ENCODE results near the gene MYO15A.

The MYO15A gene

DNA sequence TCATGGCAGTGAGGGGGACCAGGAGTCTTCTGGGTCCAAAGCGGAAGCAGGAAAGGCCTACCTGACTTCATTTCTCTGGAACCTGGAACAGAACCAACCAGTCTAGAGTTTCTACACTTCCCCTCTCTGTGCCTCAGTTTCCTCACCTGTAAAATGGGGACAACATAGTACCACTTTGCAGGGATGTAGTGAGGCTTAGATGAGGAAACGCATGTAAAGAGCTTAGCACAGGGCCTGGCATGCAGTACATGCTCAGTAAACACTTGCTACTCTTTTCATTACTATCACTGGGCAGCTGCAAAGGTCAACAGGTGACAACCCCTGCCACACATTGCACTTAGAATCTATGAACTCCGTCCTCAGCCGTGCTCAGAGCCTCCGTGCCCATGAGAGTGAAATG lies 24.2 kb downstream of the MYO15A start:
- no peak for DNase-seq

DNA sequence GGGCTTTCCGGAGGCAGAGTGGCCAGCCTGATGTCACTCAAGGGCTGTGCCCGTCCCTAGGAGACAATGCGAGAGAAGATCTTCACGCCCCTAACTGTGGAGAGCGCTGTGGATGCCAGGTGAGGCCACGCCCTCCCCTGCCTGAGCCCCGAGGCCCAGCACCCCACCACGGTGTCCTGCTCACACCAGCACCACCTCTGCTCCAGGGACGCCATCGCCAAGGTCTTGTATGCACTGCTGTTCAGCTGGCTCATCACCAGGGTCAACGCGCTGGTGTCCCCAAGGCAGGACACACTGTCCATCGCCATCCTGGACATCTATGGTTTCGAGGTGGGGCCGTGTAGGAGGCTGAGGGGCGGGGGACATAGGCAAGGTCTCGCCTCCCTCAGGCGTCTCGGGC lies 27.8 kb downstream of the MYO15A start:
- DNase-seq = no peak

GRCh38 chr17:18138065-18138749 lies 29.7 kb downstream of the MYO15A start:
- DNase-seq = no peak

- no peak for DNase-seq
These were observed 30.5 kb downstream of the MYO15A start for GRCh38 chr17:18139092-18139491.

DNA sequence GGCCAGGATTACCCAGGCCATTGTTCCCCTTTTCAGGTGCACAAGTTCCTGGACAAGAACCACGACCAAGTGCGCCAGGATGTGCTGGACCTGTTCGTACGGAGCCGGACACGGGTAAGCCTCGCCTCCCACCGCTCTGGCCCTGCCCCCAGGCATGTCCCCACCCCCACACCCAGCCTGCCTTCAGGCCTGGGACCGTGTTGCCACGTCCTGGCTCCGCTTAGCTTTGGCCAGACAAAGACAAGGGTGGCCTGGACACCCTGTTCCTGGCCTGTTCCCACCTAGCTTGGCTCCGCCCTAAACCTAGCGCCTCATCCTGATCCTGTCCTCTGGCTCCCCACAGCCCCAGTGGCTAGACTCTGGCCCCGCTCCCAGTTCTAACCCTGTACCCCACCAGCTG lies 30.9 kb downstream of the MYO15A start:
- no peak for DNase-seq

GRCh38 chr17:18139949-18140348 lies 31.4 kb downstream of the MYO15A start:
- DNase-seq = no peak

DNA sequence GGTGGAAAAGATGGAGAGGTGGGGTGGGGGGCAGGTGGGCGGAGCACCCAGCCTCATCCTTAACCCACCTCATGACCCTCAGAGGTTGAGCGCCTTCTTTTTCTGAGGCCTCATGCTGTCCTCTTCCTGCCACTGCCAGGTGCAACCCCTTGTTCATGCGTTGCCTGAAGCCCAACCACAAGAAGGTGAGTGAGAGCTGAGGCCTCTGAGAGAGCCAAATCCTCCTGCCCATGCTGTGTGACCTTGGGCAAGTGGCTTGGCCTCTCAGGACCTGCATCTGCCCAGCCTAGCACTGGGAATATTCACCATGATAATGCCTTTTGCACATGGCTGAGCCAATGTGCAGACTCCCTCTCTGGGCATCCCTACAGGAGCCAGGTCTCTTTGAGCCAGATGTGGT lies 32.1 kb downstream of the MYO15A start:
- DNase-seq = no peak

DNA sequence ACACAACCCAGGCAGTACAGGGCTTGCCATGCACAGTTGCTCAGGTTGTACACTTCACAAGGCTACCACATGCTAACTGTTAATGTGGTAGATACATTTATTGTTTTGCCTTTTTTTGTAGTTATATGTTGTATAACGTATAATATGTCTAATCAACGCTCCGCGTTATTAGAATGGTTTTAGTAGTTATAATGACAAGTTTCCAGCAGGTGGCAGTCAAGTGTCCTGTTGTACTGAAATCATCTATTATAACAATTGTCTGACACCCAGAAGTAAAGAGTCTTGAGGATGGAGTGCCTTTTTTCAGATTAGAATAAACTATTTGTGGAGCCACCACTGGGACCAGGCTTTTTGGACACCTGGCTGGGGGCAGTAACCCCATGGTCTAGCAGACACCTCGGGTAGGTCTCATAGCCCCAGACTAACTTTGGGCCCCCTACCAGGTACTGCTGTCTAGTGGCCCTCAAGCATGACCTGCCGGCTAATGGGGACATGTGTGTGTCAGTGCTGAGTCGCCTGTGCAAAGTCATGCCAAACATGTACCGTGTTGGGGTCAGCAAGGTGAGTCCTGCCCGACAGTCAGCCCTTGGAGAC lies 32.8 kb downstream of the MYO15A start:
- peak; percentile 75 for DNase-seq

GRCh38 chr17:18142417-18142816 lies 33.9 kb downstream of the MYO15A start:
- DNase-seq = no peak

DNA sequence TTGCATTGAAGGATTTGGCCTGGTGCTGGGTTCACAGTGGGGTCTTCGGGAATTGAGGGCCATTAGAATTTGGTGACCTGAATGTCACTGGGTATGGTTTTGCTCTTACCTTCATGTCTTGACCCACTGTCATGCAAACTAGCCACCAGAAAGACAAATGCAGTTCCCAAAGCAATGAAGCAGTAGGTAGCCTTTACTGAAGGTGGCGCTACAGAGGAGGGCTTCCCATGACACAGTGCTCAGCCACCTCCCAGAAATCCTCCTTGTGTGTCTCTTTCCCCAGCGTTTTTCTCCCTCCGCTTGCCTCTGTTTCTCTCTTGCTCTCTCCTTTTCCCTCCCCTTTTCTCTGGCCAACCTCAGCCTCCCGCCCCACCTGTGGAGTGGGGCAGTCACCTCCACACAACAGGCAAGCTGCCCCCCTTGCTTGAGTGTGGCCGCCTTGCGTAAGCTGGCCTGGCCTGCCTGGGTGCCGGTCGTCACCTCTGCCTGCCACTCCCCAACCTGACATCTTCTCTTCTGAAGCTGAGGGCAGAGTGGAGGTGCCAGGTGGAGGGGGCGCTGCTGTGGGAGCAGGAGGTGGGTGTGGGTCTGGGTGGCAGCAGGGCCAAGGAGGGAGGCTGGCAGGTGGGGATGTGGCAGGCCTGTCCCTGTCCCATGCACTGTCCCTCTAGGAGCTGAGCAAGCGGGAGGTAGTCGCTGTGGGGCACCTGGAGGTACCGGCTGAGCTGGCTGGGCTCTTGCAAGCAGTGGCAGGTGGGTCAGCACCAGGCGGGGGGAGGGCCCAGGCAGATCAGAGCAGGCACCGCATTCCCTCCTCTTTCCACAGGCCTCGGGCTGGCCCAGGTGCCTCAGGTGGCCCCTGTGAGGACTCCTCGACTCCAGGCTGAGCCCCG lies 34.7 kb downstream of the MYO15A start:
- DNase-seq = no peak

DNA sequence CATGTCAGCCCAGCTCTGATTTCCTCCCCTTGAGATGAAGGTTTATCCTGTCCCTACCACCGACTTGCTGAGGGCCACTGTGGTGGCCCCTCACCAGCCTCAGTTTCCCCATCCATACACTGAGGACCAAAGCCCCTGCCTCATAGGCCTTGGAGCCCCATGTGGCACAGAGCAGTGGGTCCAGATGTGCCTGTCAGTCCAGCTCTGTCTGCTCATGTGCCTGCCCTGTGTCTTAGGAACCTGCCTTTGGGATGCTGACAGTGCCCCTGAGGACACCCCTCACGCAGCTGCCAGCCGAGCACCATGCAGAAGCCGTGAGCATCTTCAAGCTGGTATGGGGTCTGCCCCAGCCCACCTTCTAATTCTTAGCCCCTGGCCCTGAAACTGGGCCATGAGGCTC lies 35.7 kb downstream of the MYO15A start:
- DNase-seq = no peak

DNA sequence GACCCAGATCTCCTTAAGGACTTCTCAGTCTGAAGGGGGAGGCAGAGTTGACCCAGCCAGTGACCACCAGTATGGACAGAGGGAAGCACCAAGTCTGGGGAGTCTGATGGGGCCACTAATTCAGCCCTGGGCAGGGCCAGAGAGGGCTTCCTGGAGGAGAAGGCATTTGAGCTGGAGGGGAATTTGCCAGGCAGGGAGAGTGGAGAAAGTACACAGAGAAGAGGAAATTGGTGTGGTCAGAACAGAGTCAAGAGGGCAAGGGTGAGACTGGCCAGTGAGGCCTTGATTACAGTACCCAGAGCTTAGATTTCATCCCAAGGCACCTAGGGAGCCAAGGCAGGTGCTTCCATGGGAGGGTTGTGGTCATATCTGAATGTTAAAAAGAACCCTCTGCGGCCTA lies 36.3 kb downstream of the MYO15A start:
- no peak for DNase-seq

- no peak for DNase-seq
These were observed 37.3 kb downstream of the MYO15A start for GRCh38 chr17:18145811-18146210.

DNA sequence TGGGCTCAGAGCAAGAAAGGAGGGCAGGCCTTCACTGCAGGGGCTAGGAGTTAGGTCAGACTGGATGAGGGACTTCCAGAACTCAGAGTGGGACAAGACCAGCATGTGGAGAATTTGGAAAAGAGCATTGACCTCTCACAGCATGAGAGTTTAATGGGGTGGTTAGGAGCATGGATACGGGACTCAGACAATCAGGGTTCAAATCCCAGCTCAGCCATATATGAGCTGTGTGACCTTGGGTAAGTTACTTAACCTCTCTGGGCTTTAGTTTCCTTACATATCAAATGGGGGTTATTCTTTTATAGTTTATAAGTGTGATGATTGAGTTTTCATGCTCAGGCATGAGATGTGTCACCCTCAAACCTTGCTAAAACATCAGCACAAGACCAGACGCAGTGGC lies 37.7 kb downstream of the MYO15A start:
- no peak for DNase-seq

- DNase-seq = no peak
These were observed 38.4 kb downstream of the MYO15A start for GRCh38 chr17:18146980-18147379.

DNA sequence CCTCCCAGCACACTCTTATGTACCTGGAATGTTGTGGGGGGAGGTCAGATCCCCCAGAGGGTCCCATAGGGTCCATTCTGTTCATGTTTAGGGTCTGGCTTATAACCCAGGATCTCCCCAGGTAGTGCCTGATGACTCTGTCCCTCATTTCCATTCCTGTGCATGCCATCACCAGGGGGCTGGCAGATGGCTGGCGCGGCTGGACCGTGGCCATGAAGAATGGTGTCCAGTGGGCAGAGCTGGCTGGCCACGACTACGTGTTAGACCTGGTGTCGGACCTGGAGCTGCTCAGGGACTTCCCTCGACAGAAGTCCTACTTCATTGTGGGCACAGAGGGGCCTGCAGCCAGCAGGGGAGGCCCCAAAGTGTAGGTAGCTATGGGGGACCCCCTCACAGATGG lies 40.0 kb downstream of the MYO15A start:
- DNase-seq = no peak

- no peak for DNase-seq
These were observed 42.7 kb downstream of the MYO15A start for GRCh38 chr17:18151290-18151689.

- no peak for DNase-seq
These were observed 46.6 kb downstream of the MYO15A start for GRCh38 chr17:18155179-18155578.

DNA sequence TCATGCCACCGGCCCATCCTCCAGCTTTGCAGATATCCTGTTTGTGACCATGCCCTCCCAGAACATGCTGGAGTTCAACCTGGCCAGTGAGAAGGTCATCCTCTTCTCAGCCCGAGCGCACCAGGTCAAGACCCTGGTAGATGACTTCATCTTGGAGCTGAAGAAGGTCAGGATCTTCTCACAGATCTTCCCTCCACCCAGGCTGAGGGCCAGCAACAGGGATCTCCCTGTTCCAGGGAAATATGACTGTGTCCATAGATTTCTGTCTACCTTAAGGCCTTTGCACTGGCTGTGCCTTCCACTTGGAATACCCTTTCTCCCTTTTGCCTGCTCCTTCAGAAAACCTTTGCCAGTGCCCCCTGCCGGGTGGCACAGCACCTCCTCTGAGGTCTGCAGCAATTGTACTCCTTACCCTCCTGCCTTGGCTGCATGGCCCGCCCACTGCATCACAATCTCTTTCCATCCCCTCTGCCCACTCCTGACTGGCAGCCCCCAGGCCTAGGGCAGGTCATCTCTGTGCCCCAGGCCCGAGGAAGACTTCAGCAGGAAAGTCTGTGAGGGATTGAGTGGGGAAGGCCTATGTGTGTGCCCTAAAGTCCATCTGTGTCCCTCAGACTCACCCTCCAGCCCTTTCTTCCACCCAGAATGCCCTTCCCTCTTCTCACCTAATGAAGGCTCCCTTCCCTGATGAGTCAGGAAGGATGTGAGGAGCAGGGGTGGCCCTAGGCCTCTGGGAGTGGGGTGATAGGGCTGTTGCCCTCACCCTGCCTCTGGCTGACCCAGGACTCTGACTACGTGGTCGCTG lies 47.8 kb downstream of the MYO15A start:
- no peak for DNase-seq

DNA sequence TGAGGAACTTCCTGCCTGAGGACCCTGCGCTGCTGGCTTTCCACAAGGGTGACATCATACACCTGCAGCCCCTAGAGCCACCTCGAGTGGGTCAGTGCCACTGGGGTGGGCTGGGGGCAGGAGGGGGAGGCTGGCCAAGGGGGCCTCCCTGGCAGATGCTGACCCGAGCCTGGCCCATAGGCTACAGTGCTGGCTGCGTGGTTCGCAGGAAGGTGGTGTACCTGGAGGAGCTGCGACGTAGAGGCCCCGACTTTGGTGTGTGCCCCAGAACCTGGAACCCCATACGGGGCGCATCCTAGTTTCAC lies 48.4 kb downstream of the MYO15A start:
- no peak for DNase-seq

DNA sequence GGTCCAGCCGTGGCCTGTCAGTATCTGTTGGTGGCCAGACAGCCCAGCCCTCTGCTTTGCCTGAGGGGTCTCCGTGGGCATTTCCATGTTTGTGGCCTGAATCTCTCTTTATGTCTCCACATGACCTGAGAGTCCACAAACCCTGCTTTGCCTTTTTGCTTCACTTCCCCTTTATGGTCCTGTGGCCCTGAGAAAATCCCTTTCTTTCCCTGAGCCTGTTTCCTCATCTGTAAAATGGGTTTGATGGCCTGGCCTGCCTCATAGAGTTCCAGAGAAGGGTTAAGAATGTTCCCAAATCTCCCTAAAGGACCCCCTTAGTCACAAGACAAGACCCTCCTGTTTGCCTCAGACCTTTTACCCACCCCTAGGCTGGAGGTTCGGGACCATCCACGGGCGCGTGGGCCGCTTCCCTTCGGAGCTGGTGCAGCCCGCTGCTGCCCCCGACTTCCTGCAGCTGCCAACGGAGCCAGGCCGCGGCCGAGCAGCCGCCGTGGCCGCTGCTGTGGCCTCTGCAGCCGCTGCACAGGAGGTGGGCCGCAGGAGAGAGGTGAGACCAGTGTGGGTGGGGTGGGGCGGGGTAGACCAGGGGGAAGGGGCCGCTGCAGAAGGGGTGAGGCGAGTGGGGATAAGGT lies 48.9 kb downstream of the MYO15A start:
- no peak for DNase-seq

- DNase-seq = peak; percentile 95
These were observed 49.6 kb downstream of the MYO15A start for GRCh38 chr17:18158022-18158600.

All from CD4-positive, alpha-beta T cell treated with Interleukin-17A for 1 hour (primary cell).